Endodermal cell (in vitro differentiated cells): ENCODE results near the gene TSHZ2. TPM values are rescaled to one million over a fixed set of nuclear protein-coding genes. Genes with fewer than 3 reads are reported as not detected.

Experiments used
- DNase-seq: peaks from one replicate; pipeline ENCODE4 v3.0.0-alpha.2; 2017
- H3K27ac ChIP-seq: 2 replicates; pipeline ENCODE4 v1.5.1; 2013; ENCODE audit warnings: mild to moderate bottlenecking, low read depth, low read length, moderate library complexity
- H3K27me3 ChIP-seq: 2 replicates; pipeline ENCODE4 v1.6.1; 2013; ENCODE audit warnings: mild to moderate bottlenecking, low read length, moderate library complexity; ENCODE audit not compliant: insufficient read depth, control insufficient read depth, poor library complexity, severe bottlenecking
- H3K36me3 ChIP-seq: 2 replicates; pipeline ENCODE4 v1.7.0; 2013; ENCODE audit warnings: mild to moderate bottlenecking, low read length, moderate library complexity; ENCODE audit not compliant: control insufficient read depth, insufficient read depth
- H3K4me1 ChIP-seq: one replicate; pipeline ENCODE4 v1.7.0; 2013; ENCODE audit warnings: low read length; ENCODE audit not compliant: control insufficient read depth, insufficient read depth
- H3K4me3 ChIP-seq: 2 replicates; pipeline ENCODE4 v1.5.1; 2013; ENCODE audit warnings: mild to moderate bottlenecking, low read length, moderate library complexity
- H3K9ac ChIP-seq: 2 replicates; pipeline ENCODE4 v1.6.1; 2013; ENCODE audit warnings: mild to moderate bottlenecking, low read length, moderate library complexity; ENCODE audit not compliant: poor library complexity, severe bottlenecking; ENCODE audit errors: extremely low read depth
- H3K9me3 ChIP-seq: 2 replicates; pipeline ENCODE4 v1.6.1; 2013; ENCODE audit warnings: mild to moderate bottlenecking, low read length, moderate library complexity; ENCODE audit not compliant: control insufficient read depth
- H3K27ac Mint-ChIP-seq: 2 replicates; pipeline ENCODE4 v1.8.0; 2020; ENCODE audit warnings: mixed read lengths
- H3K27me3 Mint-ChIP-seq: 2 replicates; pipeline ENCODE4 v1.8.0; 2021; ENCODE audit warnings: mild to moderate bottlenecking, mixed read lengths; ENCODE audit not compliant: insufficient read depth
- H3K36me3 Mint-ChIP-seq: 2 replicates; pipeline ENCODE4 v1.8.0; 2020; ENCODE audit warnings: low read depth, mixed read lengths
- H3K4me1 Mint-ChIP-seq: 2 replicates; pipeline ENCODE4 v1.8.0; 2020; ENCODE audit warnings: mixed read lengths
- H3K4me3 Mint-ChIP-seq: 2 replicates; pipeline ENCODE4 v1.8.0; 2020; ENCODE audit warnings: mild to moderate bottlenecking, moderate library complexity, mixed read lengths
- H3K9me3 Mint-ChIP-seq: 2 replicates; pipeline ENCODE4 v1.8.0; 2020; ENCODE audit warnings: mild to moderate bottlenecking, mixed read lengths
- WGBS, 2 experiments: methylation state at CpG; one replicate each; pipeline versions ENCODE4 v1.1.5 to v1.1.7; 2013; ENCODE audit warnings: missing lambda C conversion rate in 2 of 2, mixed read lengths in 1 of 2; ENCODE audit not compliant: insufficient coverage in 1 of 2, insufficient read length in 1 of 2; 5-methylcytosine and 5-hydroxymethylcytosine counted together
- total RNA-seq, 2 donors: library from RNA; stranded (reverse); fragmentation: NEBNext Ultra II Directional in 1 of 2; extraction: Animal tissue kit (Norgen Biotek cat#: 25700) in 1 of 2; gene quantifications; 2 replicates in 1 of 2; 3 replicates in 1 of 2; pipeline ENCODE4 v1.2.1, GENCODE V29; 2021
- TF ChIP-seq, protein P1 (sequence below): fragments of 200-600 bp; sonication (generic); conservative IDR thresholded peaks from 2 replicates; pipeline ENCODE4 v1.5.0; 2021; ENCODE audit warnings: antibody characterized with exemption, mild to moderate bottlenecking

Gene TSHZ2
- total RNA-seq, 2 donors from 2014 or later: 0.07 to 0.31 TPM

DNA sequence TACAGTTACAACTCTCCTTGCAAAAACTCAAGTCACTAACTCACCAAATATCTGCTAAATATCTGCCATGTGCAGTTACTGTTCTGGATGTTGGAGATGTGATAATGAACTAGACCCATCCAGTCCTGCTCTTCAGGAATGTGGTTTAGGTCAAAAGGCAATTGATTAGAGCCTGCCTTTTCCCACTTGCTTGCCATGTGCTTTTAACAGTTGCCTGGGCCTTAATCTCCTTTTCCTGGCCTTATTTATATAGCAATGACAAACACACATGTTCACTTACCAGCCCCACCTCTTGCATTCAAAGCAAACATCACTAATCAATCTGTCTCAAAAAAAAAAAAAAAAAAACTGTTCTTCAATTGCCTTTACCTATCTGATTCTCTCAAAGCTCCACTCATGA is 422.3 kb downstream of the TSHZ2 start:
- no peaks in the 10 kb centered on the region for H3K9me3 ChIP-seq
- H3K36me3 ChIP-seq: no peaks in the 10 kb centered on the region
- H3K9ac ChIP-seq: no peak overlapping the region
- TF ChIP-seq, protein P1, sequence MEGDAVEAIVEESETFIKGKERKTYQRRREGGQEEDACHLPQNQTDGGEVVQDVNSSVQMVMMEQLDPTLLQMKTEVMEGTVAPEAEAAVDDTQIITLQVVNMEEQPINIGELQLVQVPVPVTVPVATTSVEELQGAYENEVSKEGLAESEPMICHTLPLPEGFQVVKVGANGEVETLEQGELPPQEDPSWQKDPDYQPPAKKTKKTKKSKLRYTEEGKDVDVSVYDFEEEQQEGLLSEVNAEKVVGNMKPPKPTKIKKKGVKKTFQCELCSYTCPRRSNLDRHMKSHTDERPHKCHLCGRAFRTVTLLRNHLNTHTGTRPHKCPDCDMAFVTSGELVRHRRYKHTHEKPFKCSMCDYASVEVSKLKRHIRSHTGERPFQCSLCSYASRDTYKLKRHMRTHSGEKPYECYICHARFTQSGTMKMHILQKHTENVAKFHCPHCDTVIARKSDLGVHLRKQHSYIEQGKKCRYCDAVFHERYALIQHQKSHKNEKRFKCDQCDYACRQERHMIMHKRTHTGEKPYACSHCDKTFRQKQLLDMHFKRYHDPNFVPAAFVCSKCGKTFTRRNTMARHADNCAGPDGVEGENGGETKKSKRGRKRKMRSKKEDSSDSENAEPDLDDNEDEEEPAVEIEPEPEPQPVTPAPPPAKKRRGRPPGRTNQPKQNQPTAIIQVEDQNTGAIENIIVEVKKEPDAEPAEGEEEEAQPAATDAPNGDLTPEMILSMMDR: no peak
- no peak overlapping the region for H3K4me3 ChIP-seq
- H3K27ac Mint-ChIP-seq: no peak overlapping the region
- no peak overlapping the region for H3K4me3 Mint-ChIP-seq
- no peaks in the 10 kb centered on the region for H3K27me3 Mint-ChIP-seq
- no peaks in the 10 kb centered on the region for H3K9me3 Mint-ChIP-seq
- no peaks in the 10 kb centered on the region for H3K4me1 ChIP-seq
- H3K36me3 Mint-ChIP-seq: no peaks in the 10 kb centered on the region
- no peak overlapping the region for H3K27ac ChIP-seq
- DNase-seq: no peak
- H3K27me3 ChIP-seq: no peaks in the 10 kb centered on the region
- no peaks in the 10 kb centered on the region for H3K4me1 Mint-ChIP-seq

DNA sequence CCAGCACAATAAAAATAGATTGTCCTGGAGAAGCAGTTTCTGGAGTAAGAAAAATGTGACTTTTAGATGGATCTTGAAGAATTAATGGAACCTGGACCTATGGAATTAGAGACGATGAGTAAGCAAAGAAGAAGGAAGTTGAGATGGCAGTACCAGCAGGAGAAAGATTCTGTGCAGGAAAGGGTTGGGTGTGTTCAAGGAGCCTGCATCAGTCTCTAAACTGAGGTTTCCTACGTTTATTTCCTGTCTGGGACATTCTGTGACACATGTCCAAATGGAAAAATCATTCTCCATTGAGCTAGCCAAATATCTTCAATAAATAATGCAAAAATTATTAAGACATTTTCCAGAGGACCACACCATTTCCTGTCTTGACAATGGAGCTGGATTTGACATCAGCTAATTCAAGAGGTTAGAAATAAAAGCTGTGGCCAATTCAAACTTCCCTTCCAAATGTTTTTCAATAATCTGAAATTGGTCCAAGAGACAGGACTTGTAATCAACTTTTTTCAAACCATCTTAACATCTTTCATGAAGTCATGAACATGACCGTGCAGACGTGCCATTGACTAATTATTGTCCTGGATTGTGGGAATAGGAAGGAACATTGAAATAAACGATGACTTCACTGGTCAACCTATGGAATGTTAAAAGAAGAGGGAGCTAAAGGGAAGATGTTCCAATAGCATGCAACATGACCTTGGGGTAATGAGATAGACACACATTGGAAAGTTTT is 423.2 kb downstream of the TSHZ2 start:
- Mint-ChIP-seq H3K27ac (no peak overlapping the region), H3K4me1 (no peaks in the 10 kb centered on the region), H3K36me3 (no peaks in the 10 kb centered on the region), H3K27me3 (no peaks in the 10 kb centered on the region), H3K4me3 (no peak overlapping the region), H3K9me3 (no peaks in the 10 kb centered on the region)
- no peaks in the 10 kb centered on the region for H3K27me3 ChIP-seq
- WGBS, 2 experiments: 90 to 100% methylated on average over 4 to 5 of the region's 5 CpGs
- no peak overlapping the region for H3K27ac ChIP-seq
- TF ChIP-seq, protein P1: no peak
- H3K36me3 ChIP-seq: no peaks in the 10 kb centered on the region
- no peak overlapping the region for H3K4me3 ChIP-seq
- no peak for DNase-seq
- no peaks in the 10 kb centered on the region for H3K4me1 ChIP-seq
- H3K9me3 ChIP-seq: no peaks in the 10 kb centered on the region
- no peak overlapping the region for H3K9ac ChIP-seq

DNA sequence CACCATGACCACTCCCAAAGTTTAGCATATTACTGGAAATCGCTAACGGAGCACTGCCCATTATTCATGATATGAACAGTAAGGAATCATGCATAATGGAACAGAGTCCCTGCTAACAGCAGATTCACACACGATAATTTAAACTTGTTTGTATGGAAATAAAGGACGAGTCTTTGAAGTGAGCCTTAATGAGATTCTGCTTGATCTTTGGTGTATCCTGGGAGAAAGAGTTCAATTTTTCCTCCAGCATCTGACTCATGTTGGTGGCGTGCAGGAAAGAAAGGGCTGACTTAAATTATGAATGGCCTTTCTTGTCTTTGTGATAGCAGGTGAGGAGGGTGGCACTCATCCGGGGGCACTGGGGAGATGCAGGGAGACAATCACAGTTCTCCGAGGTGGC is 426.9 kb downstream of the TSHZ2 start:
- H3K4me3 ChIP-seq: no peak overlapping the region
- Mint-ChIP-seq H3K27me3 (no peaks in the 10 kb centered on the region), H3K27ac (no peak overlapping the region), H3K4me1 (no peaks in the 10 kb centered on the region), H3K4me3 (no peak overlapping the region), H3K9me3 (peaks cover 4% of the 10 kb centered on the region), H3K36me3 (no peaks in the 10 kb centered on the region)
- no peaks in the 10 kb centered on the region for H3K27me3 ChIP-seq
- no peak overlapping the region for H3K27ac ChIP-seq
- no peaks in the 10 kb centered on the region for H3K4me1 ChIP-seq
- H3K9ac ChIP-seq: no peak overlapping the region
- TF ChIP-seq, protein P1: no peak
- no peaks in the 10 kb centered on the region for H3K9me3 ChIP-seq
- DNase-seq: no peak
- no peaks in the 10 kb centered on the region for H3K36me3 ChIP-seq
- WGBS, 2 experiments: 83 to 89% methylated on average over 7 of the region's 7 CpGs
